GM18502 (cell line): ENCODE measurements around the gene BEST1.

ENCODE experiments used
- ATAC-seq: cut with Tn5 transposase; IDR thresholded peaks from one replicate; pipeline ENCODE4 v1.9.1; 2021; ENCODE audit warnings: mild to moderate bottlenecking; ENCODE audit not compliant: unreplicated experiment, poor library complexity

Gene BEST1

GRCh38 chr11:61950035-61950547, at the start of gene BEST1:
Gene BEST1, plus strand, starts transcription at chr11:61950351. Its CDS starts 1,456 bp downstream, at chr11:61951807.
- no peak for ATAC-seq

- no peak for ATAC-seq
These were observed 48.8 kb upstream of the BEST1 start for GRCh38 chr11:61901397-61901796.

GRCh38 chr11:61902313-61902712, 47.8 kb upstream of the BEST1 start:
- ATAC-seq = no peak

- ATAC-seq = no peak
These were observed 46.3 kb upstream of the BEST1 start for GRCh38 chr11:61903845-61904244.

GRCh38 chr11:61904539-61905048, 45.6 kb upstream of the BEST1 start:
- ATAC-seq = no peak

GRCh38 chr11:61905067-61905696, 45.0 kb upstream of the BEST1 start:
- ATAC-seq = no peak

- no peak for ATAC-seq
These were observed 44.2 kb upstream of the BEST1 start for GRCh38 chr11:61905801-61906521.

- no peak for ATAC-seq
These were observed 43.6 kb upstream of the BEST1 start for GRCh38 chr11:61906522-61906909.

GRCh38 chr11:61907282-61907681, 42.9 kb upstream of the BEST1 start:
- no peak for ATAC-seq

GRCh38 chr11:61907871-61908729, 42.1 kb upstream of the BEST1 start:
- no peak for ATAC-seq

GRCh38 chr11:61908730-61909316, 41.3 kb upstream of the BEST1 start:
- ATAC-seq = no peak

GRCh38 chr11:61910187-61911127, 39.7 kb upstream of the BEST1 start:
- ATAC-seq = no peak

GRCh38 chr11:61911128-61911700, 38.9 kb upstream of the BEST1 start:
- no peak for ATAC-seq

GRCh38 chr11:61911701-61912529, 38.2 kb upstream of the BEST1 start:
- ATAC-seq = no peak

- ATAC-seq = no peak
These were observed 37.6 kb upstream of the BEST1 start for GRCh38 chr11:61912530-61912898.

GRCh38 chr11:61912991-61913698, 37.0 kb upstream of the BEST1 start:
- no peak for ATAC-seq

GRCh38 chr11:61913699-61914395, 36.3 kb upstream of the BEST1 start:
- ATAC-seq = no peak
